GM18508 (cell line): ENCODE data around the gene IFT88.
A peak's percentile ranks its signal among the peaks of the same experiment; 100 is the strongest.
"Not testable (repeated sequence)": the region's sequence is repeated elsewhere in the genome, so short reads cannot be mapped to it uniquely, and the experiment has no call there.

ENCODE experiments used
- ATAC-seq: cut with Tn5 transposase; IDR thresholded peaks from one replicate; pipeline ENCODE4 v1.9.1; 2021; ENCODE audit warnings: moderate number of reproducible peaks; ENCODE audit not compliant: insufficient read depth, unreplicated experiment

The IFT88 gene

DNA sequence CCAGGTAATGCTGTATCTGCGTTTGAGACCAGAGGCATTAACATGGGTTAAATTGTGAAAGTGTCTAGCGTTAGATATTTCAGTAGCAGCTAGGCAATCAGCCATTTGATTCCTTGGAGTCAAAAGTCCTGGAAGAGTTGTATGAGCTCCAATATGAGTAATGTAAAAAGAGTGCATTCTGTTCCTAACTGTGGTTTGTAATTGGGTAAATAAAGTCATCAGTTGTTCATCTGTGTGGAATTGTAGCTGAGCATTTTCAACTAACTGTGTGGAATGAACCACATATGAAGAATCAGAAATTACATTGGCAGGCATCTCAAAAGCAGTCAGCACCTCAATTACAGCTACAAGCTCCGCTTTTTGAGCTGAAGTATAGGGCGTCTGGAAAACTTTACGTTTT is 114.5 kb downstream of the IFT88 start:
- not testable (repeated sequence) for ATAC-seq

DNA sequence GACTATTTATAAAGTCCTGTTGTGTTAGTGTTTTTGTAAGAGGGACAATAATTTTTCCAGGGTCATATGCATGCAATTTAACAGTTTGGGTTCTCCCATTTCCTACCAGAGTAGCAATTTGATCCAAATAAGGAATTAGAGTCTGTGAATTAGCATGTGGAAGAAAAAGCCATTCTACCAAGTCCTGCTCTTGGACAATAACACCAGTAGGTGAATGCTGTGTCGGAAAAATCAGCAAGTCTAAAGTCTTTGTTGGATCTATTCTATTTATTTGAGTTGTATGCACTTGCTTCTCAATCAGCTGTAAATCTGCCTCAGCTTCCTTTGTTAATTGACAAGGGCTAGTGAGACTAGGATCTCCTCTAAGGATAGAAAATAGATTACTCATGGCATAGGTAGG is 115.1 kb downstream of the IFT88 start:
- no peak for ATAC-seq

GRCh38 chr13:20684041-20684440 is 117.1 kb downstream of the IFT88 start:
- ATAC-seq, result no peak

DNA sequence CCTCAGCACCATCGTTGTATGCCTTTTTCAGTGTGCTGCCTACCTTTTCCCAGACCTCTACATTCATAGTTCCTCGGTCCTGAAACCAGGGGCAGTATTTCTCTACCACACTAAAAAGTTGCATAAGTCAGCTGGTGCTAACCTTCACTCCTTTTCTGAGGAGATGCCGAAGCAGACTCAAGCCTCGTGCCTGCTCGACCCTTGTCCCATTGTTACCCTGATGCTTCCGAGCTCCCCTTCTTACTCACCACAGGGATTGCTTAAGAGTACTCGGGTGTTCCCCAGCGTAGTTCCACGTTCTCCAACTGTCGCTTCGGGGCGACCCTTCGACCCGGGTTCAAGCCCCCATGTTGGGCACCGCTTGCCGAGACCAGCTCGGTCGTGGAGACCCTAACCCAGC is 117.6 kb downstream of the IFT88 start:
- ATAC-seq, result no peak

GRCh38 chr13:20685092-20685491 is 118.1 kb downstream of the IFT88 start:
- no peak for ATAC-seq

DNA sequence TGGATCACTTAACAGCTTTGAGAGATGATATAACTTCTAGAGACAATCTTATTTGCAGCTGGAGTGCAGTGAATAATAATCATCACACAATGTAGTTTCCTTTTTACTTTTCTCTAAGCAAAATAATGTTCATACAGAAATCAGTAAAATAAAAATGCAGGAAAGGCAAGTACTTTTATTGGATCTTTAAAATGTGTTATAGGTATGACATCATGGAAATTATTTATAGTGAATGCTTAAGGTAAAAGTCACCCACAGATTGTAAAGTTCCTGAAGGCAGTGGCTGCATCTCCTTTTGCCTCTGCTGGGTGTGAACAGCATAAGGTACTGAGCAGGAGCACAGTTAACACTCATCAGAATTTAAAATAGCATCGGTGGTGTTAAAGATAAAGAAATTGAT is 119.2 kb downstream of the IFT88 start:
- ATAC-seq, result no peak

GRCh38 chr13:20686863-20687579 is 120.1 kb downstream of the IFT88 start:
- ATAC-seq, result no peak

GRCh38 chr13:20689291-20689690 is 122.3 kb downstream of the IFT88 start:
- ATAC-seq, result no peak

GRCh38 chr13:20691616-20692015 is 124.7 kb downstream of the IFT88 start:
- no peak for ATAC-seq

DNA sequence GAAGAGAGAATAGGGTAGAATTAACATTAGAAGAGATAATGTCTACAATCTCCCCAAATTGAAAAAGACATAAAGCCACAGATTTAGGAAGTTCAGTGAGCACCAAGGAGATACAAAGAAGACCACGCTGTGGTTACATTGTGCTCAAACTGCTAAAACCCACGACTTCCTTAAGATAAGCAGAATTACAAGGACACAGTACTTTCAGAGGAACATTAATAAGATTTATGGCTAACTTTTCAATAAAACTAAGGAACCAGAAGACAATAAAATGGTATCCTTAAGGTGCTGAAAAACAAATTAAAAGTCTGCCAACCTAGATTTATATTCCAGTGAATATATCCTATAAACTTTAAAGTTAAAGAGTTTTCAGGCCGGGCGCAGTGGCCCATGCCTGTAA is 129.1 kb downstream of the IFT88 start:
- no peak for ATAC-seq

DNA sequence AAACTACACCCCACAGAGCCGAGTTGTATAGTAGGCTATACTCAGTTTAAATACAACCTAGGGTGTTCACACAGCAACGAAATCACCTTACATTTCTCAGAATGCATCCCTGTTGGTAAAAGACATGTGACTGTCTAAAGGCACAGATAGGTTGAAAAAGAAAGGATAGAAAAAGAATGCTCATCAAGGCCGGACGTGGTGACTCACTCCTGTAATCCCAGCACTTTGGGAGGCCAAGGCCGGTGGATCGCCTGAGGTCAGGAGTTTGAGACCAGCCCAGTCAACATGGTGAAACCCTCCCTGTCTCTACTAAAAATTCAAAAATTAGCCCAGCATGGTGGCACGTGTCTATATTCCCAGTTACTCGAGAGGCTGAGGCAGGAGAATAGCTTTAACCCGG is 132.8 kb downstream of the IFT88 start:
- no peak for ATAC-seq

- no peak for ATAC-seq
Measured at GRCh38 chr13:20700288-20700687, 133.3 kb downstream of the IFT88 start.

- no peak for ATAC-seq
Measured at GRCh38 chr13:20701461-20701860, 134.5 kb downstream of the IFT88 start.

DNA sequence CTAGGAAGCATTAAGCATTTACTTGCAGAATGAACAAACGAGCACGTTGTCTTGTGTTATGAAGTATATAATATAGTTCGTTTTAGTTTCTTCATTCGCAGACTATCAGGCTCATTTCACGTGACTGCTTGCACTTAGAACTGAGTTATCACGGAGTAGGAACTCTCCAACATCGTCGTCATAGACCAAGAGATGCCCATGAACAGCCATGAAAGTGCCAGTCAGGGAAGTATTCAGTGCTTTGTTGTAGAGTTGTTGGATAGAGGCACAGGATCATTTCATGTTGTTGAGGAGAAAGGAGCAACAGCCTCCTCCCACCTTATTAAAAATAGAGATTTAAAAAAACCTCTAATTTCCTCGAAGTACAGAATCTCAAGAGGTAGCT is 135.6 kb downstream of the IFT88 start:
- no peak for ATAC-seq

- no peak for ATAC-seq
Measured at GRCh38 chr13:20702915-20703779, 136.2 kb downstream of the IFT88 start, which contains the start of gene IL17D. Gene IL17D (plus strand): TSS chr13:20703699. CDS start chr13:20704002, 303 bp downstream.

DNA sequence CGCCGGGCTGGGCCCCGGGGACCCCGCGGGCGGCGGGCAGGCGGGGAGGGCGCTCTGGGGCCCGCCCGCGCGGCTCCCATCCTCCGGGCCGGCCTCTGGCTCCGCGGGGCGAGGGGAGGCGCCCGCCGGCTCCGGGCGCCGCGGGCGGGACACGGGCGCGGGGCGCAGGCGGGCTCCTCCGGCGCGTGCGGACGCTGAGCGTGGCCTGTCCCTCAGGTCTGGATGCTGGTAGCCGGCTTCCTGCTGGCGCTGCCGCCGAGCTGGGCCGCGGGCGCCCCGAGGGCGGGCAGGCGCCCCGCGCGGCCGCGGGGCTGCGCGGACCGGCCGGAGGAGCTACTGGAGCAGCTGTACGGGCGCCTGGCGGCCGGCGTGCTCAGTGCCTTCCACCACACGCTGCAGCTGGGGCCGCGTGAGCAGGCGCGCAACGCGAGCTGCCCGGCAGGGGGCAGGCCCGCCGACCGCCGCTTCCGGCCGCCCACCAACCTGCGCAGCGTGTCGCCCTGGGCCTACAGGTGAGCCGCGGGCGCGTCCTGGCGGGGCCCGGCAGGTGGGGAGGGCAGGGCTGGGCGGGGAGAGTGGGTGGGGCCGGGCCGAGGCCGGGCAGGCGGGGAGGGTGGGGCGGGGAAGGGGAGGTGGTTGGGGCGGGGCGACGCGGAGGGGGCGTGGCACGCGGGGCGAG is 137.0 kb downstream of the IFT88 start:
- ATAC-seq, result peak; percentile 51

DNA sequence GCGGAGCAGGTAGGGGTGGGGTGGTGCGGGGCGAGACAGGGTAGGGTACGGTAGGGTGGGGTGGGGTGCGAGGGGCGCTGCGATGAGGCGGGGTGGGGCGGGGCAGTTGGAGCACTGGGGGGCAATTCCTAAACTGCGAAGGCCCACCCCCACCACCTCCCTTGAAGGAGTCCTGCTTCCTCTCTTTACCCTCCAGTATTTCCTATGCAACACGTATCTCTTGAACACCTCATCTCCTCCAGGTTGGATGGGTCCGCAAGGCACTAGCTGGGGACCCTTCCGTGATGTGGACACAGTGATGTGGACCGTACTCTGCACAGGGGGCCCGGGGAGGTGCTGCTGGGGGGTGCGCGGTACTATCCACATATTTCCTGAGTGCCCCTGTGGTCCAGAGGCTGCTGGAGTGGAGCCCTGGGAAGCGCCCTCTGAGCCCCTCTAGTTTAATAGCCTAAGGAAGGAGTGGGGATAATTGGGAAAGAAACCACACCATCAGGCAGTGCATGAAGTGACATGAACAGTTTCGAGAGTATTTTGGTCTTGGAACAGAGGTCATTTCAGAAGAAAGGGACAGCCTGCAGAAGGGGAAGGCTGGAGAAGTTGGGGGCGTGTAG is 137.6 kb downstream of the IFT88 start:
- no peak for ATAC-seq

- ATAC-seq, result no peak
Measured at GRCh38 chr13:20706661-20707060, 139.7 kb downstream of the IFT88 start.

GRCh38 chr13:20708216-20708615 is 141.3 kb downstream of the IFT88 start:
- ATAC-seq, result no peak

DNA sequence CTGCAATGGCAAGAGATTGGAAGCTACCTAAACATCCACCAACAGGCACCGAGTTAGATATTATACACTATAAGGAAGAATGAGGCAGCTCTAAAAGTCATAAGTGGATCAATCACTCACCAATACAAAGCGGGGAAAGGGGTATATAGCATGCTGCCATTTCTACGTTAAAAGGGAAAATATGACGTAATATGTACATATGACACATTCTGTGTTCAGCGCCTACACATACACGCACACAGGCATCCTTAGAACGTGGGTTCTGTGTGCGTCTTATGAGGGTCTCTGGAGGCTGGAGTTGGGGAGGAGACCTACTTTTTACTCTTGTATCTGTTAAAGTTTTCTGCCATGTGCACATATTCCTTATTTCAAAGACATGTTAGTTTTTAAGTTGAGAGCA is 142.4 kb downstream of the IFT88 start:
- no peak for ATAC-seq

- no peak for ATAC-seq
Measured at GRCh38 chr13:20709782-20710181, 142.8 kb downstream of the IFT88 start.
